HG03097 (cell line): ENCODE measurements around the gene DNAH8.

Experiments
- ATAC-seq: cut with Tn5 transposase; IDR thresholded peaks from one replicate; pipeline ENCODE4 v1.9.1; 2021; ENCODE audit not compliant: unreplicated experiment, low FRiP score

DNAH8 gene

DNA sequence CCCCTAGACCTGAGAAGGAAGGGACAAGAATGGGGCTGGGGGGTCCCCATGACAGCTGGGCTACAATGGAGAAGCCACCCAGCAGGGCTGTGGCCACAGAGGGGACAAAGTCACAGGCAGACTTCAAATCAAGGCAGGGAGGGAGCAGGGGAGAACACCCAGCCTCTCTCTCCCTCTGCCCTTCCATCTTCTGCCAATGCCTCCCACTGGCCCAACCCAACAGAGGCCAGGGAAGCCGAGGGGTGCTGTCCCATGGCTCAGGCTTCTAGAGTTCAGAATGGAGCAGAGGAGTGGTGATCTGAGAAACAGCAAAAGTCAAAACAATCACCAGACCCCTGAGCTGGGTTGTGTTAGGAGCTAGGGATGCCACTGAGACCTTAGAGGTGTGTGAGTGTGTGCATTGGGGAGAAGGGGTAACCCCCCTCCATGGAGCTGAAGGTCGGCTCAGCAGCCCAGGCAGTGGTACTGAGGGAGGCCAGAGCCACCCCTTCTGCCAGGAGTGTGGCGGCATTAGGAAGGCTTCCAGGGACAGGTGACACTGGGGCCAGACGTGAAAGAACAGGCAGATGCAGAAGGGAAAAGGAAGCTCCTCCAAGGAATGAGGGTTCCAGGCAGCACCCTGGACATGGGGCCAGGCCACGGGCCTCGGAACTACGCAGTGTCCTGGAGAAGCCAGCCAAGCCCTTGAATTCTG, 345.5 kb downstream of the DNAH8 start:
- ATAC-seq: no peak

DNA sequence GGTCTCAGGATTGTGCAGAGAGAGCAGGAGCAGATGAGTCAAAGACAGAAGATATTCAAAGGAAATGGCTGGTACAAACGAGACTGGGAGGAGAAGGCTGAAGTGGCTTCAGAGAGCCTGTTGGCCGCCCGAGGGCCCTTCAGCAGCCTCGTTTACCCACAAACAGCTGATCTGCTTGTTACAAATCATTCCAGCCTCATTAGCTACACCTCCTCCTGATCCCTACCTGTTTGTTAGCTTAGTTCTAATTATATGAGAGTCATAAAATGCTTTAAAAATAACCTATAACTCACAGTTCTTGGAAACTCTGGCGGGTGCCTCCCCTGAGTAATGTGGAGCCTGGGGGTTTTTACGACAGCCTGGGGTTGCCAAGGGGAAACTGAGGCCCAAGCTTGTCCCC, 346.1 kb downstream of the DNAH8 start:
- no peak for ATAC-seq

- ATAC-seq: no peak
Measured at GRCh38 chr6:39061588-39061987, 346.5 kb downstream of the DNAH8 start.

DNA sequence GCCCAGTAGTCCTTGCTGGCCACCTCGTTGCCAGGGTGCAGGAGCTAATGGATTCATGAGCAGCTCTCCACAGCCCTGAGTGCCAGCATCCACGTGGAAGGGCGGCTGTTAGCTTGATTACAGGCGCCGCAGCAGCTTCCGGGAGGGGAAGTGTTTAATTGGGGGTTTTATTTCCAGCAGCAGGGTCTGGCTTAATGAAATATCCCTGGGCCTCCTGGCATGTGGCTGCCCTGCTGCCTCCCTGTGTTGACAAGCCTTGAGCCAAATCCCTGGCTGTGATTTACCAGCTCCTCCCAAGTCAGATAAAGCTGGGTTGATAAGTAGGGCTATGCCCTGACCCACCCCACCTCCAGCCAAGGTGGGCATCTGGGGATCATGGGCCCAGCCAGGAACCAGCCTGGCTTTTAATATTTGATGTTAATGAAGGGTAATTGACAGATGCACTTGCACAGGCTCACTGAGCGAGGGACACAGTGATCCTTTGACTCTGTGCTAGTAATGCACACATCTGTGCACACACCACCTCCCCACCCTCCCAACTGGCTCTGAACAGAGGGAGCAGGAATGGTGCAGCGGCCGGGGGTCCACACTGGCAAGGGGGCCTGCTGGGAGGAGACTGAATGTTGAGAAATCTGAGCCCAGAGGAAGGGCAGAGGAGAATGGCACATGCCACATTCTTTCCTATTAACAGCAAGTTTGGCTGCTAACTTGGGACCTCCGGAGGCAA, 347.1 kb downstream of the DNAH8 start:
- ATAC-seq: no peak

- no peak for ATAC-seq
Measured at GRCh38 chr6:39063526-39063925, 348.4 kb downstream of the DNAH8 start.

DNA sequence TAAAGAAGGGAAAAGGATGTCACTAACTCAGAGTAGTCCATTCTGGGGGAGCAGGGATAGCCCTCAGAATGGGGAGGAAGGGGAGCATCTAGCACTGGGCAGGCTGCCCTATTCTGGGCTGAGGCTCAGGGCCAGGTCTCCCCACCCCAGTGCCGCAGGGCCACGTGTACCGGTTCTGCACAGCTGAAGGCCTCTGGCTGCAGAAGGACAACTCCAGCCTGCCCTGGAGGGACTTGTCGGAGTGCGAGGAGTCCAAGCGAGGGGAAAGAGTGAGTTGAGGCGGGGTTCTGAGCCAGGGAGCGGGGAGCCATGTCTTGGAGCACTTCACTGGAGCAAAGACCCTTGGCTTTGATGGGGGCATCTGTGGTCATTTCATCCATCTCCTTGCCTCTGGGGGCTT, 350.4 kb downstream of the DNAH8 start:
- no peak for ATAC-seq

DNA sequence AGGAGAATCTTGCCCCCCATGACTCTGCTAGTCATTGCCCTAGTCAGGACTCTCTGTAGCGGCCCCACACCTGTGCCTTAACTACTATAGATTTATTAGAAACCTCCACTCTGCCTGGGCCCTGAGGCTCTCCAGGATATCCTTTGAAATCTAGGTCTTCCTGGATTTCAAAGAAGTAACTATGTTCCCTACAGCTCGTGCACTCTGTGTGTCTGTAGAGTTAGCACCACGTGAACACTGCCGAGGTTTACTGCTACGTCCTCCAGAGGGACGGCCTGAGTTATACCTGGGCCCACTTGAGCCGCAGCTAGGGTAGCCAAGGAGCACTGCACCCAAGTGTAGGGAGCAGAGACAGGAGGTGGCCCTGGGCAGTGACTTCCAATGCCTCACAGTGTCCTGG, 353.3 kb downstream of the DNAH8 start:
- no peak for ATAC-seq

DNA sequence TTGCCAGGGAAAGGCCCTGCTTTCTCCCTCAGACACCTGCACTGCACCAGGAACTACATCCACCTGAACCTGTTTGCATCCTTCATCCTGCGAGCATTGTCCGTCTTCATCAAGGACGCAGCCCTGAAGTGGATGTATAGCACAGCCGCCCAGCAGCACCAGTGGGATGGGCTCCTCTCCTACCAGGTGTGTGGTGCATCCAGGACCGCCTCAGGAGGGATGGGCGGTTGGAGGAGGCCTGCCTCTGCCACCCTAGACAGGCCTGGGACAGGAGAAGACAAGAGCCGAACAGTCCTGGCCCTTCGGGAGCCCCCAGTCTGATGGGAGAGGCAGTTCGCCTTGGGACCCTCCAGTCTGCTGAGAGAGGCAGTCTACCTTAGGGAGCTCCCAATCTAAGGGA, 357.7 kb downstream of the DNAH8 start:
- ATAC-seq: no peak

- no peak for ATAC-seq
Measured at GRCh38 chr6:39073471-39074355, 358.6 kb downstream of the DNAH8 start.

- ATAC-seq: no peak
Measured at GRCh38 chr6:39074486-39074885, 359.4 kb downstream of the DNAH8 start.

DNA sequence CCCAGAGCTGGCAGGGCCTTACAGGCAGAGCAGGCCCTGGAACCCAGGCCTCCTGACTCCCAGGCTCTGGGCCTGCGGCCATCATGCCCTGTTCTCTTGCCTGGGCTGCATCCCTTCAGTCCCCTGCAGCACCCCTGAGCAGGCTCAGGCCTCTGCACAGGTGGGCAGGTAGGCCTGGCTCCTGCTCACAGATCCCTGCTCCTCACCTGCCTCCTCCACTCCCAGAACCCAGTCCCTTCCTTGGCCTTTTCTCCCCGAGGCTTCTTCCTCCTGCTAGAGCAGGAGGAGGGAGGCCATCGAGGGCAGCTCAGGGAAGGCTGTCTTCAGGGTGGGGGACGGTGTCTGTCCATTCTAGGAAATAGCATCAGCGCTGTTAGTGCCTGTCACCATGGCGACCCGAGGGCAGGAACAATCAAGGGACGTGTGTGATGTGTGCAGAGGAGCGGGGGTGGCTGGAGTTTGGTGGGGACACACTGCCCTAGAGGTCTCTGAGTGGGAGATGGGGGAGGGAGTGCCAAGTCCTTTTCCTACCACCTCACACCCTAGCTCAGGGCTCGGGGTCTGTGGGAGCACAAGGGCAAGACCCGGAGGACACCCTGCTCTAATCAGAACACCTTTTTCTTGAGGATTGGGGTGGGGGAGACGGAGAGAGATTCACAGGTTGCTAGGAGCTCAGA, 360.0 kb downstream of the DNAH8 start:
- no peak for ATAC-seq

- no peak for ATAC-seq
Measured at GRCh38 chr6:39075807-39076622, 360.9 kb downstream of the DNAH8 start.

DNA sequence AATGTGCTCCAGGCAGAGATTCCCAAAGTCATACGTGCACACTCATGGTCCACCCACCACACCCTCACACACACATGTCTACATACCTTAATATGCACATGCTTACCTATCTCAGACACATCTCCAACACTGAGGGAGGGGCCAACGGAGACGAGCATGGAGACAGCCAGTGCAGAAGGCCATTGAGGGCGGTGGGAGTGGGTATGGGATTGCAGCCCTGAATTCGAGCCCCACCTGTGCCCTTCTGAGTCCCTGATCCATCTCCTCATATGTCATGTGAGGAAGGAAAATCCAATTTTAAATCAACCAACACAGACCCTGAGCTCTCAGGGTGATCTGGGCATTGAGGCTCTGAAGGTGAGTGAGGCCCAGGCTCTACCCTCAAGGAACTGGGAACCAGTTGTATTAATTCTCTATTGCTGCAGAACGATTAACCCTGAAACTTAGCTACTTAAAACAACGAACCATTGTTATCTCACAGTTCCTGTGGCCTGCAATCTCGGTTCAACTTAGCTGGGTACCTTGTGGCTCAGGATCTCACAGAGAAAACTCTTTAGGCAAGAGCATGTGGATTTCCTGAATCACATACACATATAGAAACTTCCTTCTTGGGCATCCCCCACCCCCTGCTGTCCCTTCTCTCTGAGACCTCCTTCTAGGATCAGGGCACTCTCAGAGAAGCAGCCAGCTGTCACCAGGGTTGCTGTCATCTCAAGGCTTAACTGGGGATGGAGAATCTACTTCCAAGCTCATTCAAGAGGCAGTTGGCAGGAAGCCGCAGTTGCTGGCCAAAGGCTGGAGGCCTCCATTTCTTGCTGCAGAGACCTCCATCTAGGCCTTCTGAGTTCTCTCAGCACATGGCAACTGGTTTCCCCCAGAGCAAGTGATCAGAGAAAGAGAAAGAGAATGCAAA, 361.8 kb downstream of the DNAH8 start:
- ATAC-seq: no peak

DNA sequence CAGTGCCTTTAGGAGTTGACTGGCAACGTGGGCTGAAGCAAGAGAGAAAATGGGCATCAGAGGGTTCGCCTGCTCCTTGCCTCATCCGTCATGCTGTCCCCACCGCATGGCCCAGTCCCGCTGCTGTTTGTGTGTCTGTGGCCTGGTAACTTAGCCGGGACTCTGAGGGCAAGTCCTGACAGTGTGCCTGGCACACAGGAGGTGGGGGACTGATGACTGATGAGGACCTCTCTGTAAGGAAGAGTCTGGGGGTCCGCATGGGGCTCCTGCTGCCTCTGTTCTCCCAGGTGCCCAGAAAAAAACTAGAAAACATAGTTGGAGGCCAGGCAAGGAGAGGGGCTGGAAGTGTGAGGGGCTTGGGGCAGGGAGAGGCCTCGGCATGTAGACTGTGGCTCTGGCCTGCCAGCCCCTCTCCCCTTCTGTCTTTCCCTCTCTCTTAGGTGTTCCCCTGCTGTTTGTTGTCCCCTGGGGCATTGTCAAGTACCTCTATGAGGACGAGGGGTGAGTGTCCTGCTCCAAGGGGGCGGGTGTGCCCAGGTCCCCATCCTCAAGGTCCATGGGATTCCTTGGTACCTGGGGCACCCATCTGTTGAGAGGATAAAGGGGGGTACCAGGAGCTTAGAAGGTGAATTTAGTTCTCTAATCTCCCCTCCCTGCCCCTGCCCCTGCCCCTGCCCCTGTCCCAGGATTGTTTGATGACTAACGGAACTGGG, 362.9 kb downstream of the DNAH8 start:
- ATAC-seq: no peak

- ATAC-seq: no peak
Measured at GRCh38 chr6:39078695-39079094, 363.6 kb downstream of the DNAH8 start.

DNA sequence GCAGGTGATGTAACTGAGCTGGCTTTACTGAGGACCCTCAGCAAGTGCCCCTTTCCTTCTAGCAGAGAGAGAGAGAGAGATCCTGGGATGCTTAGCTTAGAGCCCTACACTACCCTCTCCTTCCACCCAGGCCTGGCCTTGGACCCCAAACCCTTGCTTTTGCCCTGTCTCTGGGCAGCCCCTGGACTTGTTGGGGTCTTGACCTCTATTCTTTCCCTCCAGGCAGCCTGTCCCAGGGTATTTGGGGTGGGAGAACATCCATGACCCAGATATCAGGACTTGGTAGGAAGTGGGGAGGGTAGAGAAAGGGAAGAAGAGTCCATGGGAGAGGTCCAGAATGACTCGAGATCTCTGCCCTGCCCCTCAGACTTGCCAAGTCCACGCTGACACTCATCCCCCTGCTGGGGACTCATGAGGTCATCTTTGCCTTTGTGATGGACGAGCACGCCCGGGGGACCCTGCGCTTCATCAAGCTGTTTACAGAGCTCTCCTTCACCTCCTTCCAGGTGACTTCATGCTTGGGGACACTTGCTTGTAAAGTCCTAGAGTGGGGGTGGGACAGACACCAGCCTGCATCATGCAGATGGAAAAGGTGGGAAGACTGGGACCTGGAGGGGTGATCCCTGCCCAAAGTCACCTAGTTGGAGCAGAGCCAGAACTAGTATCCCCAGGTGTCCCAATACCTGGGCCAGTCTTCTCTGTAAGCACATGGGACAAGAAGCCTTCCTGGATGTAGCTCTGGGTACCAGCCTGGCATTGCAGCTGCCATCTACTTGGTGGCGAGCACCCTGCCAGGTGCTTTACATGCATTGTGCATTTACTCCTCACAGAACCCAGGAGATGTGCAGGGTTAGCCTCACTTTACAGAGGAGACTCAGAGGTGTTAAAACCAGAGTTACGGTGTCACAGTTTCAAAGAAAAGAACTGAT, 364.4 kb downstream of the DNAH8 start:
- no peak for ATAC-seq
